Mononuclear cell (primary cell): ENCODE results near the gene ZNF385B. TPM values are rescaled to one million over a fixed set of nuclear protein-coding genes. Genes with fewer than 3 reads are reported as not detected.

Experiments used
- H3K27me3 ChIP-seq: 2 replicates; pipeline ENCODE4 v1.6.0; 2011; ENCODE audit warnings: low read length, control low read depth; ENCODE audit not compliant: insufficient read depth
- H3K4me1 ChIP-seq: 2 replicates; pipeline ENCODE4 v1.5.1; 2011; ENCODE audit warnings: mild to moderate bottlenecking, low read length, control low read depth; ENCODE audit not compliant: insufficient read depth
- H3K4me3 ChIP-seq: 2 replicates; pipeline ENCODE4 v1.5.1; 2011; ENCODE audit warnings: mild to moderate bottlenecking, low read length, moderate library complexity
- H3K9me3 ChIP-seq: 2 replicates; pipeline ENCODE4 v1.5.1; 2011; ENCODE audit warnings: low read depth, mild to moderate bottlenecking, control low read depth, low read length
- total RNA-seq: library from RNA; depleted of rRNA; stranded (reverse); fragments of >200 nt; gene quantifications from one replicate; pipeline ENCODE4 v1.2.3, GENCODE V29; 2012

ZNF385B gene
- total RNA-seq, 1 donor = not detected

DNA sequence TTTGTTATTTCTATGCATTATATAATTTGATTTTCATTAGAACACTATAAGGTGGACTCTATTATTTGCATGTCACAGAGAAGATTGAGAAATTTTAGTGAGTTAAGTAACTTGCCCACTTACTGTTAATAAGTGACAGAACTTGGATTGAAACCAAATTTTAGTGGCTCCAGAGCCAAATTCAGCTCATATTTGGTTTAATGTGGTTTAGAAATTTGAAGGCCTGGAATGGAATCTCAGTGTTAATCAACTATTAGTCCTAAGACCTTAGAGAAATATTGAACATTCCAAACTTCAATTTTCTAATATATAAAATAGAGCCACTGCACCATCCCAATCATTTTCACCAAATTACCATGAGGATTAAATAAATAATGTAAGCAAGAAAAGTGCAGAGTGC lies 281.6 kb downstream of the ZNF385B start:
- Histone ChIP-seq H3K9me3 (no peaks in the 10 kb centered on the region), H3K4me1 (no peaks in the 10 kb centered on the region), H3K4me3 (no peak overlapping the region), H3K27me3 (no peaks in the 10 kb centered on the region)

DNA sequence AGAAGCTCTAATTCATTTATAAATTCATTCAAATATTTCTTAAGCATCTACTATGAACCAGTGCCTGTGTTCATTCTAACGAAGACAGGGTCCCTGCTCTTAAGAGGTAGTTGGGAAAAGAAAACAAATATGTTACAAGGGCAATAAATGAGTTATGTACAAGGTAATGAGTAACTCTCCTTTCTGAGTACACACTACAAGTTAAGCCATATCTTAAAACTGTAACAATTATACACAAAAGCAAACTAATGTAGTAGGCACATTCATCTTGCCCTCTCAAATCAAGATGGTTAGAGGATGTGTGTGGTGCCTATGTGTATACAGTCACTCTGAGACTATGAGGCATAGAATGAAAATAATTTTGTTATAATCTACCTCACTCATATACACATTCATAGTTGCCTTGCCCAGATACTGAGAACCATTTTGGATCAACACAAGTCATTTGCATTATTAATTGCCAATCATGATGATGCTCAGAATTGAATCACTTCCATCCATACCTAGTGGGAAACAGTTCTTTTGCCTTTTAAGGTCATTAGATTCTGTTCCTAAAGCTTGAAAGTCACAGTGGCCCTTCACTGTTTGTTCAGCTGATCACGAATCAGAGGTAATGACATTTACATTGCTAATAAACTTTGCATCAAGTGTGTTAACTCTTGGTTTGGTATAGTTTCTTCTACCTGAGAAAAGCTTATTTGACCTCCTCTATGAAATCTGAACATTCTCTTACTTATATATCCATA lies 283.1 kb downstream of the ZNF385B start:
- Histone ChIP-seq H3K4me1 (no peaks in the 10 kb centered on the region), H3K9me3 (no peaks in the 10 kb centered on the region), H3K4me3 (no peak overlapping the region), H3K27me3 (no peaks in the 10 kb centered on the region)

DNA sequence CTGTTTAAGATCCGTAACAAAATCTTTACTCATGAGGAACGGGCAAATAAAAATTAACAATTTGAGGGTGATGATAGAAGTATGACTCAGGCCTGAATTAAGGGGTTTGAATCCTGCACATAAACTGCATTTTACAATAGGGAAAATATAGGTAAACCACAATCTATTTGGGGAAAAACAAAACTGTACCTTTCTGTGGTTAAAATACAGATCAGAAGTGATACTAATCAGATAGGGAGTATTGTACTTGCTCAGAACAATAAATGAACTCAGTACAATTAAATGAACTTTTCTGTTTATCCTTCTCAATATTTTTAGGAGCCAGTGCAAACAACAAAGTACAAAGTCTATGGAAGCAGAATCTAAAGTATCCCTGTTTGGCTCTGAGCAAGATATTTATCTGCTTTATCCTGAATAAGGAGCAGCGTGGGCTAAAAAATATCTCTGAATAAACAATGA lies 287.3 kb downstream of the ZNF385B start:
- no peaks in the 10 kb centered on the region for H3K27me3 ChIP-seq
- no peak overlapping the region for H3K4me3 ChIP-seq
- no peaks in the 10 kb centered on the region for H3K4me1 ChIP-seq
- no peaks in the 10 kb centered on the region for H3K9me3 ChIP-seq

DNA sequence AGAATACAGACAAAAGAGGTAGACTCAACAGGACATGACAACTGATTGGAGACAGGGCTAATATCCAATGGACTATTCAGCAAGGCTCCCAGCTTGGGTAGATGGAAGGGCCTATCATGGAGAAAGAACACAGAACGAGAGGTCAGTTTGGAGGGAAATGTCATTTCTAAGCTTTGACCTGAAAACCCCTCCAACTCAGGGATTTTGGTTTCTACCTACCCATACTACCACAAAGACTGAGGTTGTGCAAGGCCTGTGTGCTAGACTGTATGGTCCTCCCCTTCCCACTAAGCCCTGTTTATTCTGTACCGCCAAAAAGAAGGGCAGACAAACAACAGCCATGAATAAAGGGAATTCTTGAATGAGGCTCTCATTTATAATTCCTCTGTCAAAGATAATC lies 288.9 kb downstream of the ZNF385B start:
- Histone ChIP-seq H3K27me3 (no peaks in the 10 kb centered on the region), H3K9me3 (no peaks in the 10 kb centered on the region), H3K4me3 (no peak overlapping the region), H3K4me1 (no peaks in the 10 kb centered on the region)

DNA sequence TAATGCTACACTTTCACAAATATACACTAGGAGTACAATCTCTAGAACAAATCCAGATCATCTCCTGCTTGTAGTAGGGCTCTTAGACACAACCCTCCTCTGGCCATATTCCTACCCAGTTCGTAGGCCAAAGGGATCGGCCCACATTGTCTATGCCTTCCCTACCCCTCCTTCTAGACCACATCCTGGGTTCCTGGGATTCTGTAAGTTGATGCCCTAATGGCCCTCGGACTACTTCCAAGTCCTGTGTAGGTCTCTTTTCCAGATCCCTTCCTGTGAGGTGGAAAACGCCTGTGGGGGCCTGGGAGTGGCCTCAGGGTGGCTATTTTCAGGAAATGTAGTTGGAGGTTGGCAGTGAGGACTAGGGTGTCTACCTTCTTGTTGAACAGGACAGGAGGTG lies 289.7 kb downstream of the ZNF385B start:
- no peaks in the 10 kb centered on the region for H3K4me1 ChIP-seq
- H3K4me3 ChIP-seq = no peak overlapping the region
- H3K27me3 ChIP-seq = no peaks in the 10 kb centered on the region
- H3K9me3 ChIP-seq = no peaks in the 10 kb centered on the region

DNA sequence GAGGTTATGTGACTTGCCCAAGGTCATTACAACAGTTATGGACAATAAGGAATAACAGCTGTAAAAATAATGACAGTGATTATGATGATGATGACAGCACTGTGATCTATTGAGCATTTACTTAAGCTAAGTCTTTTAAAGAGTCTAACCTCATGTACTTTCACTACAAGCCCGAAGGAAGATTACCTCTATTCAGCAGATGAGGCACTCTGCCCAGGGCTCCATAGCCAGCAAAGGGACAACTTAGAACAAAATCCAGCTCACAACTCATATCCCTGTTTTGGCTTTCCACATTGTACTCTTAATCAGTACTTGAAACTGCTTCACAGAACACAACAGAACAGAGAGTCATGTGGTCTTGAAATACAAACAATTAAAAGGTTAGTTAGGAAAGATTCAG lies 290.2 kb downstream of the ZNF385B start:
- Histone ChIP-seq H3K9me3 (no peaks in the 10 kb centered on the region), H3K27me3 (no peaks in the 10 kb centered on the region), H3K4me1 (no peaks in the 10 kb centered on the region), H3K4me3 (no peak overlapping the region)

DNA sequence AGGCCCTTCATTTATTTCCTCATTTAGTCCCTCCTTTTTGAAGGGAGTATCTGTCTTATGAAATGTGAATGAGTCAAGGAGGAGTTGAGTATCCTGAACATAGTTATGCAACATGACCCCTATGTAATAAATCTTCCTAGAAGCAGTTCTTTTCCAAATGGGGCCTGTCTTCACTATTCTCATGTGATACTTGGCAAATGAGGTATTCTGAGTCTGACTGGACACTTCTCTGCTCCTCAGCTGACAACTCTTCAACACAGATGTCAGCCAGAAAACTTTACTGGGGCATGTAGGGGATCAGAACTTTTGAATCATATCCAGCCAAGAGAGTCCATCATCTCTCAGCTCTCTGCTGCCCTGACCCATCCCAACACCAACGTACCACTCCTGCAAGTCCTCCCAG lies 291.6 kb downstream of the ZNF385B start:
- Histone ChIP-seq H3K4me3 (no peak overlapping the region), H3K9me3 (no peaks in the 10 kb centered on the region), H3K4me1 (no peaks in the 10 kb centered on the region), H3K27me3 (no peaks in the 10 kb centered on the region)

DNA sequence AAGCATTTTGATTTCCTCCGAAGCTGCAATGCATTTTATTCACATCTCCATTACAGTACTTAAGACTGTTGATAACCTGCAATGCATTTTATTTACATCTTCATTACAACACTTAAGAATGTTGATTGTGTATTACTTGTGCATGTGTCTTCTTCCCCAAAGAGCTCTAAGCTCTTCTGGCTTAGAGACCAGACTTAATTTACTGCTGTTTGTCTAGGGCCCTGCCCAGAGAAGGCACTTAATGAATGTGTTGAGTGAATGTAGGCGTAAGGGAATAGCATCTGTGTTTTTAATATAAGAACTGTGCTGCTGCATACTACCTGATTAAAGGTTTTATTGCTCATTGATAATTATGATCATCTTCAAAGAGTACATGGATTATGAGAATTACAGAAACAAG lies 295.6 kb downstream of the ZNF385B start:
- H3K27me3 ChIP-seq = no peaks in the 10 kb centered on the region
- no peak overlapping the region for H3K4me3 ChIP-seq
- no peaks in the 10 kb centered on the region for H3K9me3 ChIP-seq
- no peaks in the 10 kb centered on the region for H3K4me1 ChIP-seq

DNA sequence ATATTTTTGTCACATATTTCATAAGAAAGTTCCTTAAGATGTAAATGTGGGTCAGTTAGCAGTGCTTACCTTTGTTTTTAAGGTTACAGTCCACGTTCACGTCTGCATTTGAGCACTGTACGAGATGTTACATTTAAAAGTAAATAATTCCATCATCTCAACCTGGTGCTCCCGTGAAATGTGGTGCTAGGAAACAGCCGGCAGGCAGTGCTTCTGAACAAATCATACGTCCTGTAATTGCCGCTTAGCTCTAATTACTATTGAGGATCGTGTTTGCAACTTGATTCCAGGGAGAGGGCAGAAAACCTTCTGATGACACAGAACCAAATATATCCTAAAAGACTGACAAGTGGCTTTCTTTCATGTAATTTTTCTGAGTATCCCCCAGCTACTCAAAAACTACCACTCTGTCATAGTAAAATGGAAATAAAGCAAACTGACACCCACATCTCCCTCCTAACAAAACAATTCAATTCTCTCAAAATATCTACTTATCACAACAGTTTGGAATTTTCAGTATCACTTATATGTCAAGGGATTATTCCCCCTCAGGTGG lies 299.0 kb downstream of the ZNF385B start:
- H3K27me3 ChIP-seq = no peaks in the 10 kb centered on the region
- no peak overlapping the region for H3K4me3 ChIP-seq
- H3K4me1 ChIP-seq = no peaks in the 10 kb centered on the region
- no peaks in the 10 kb centered on the region for H3K9me3 ChIP-seq

DNA sequence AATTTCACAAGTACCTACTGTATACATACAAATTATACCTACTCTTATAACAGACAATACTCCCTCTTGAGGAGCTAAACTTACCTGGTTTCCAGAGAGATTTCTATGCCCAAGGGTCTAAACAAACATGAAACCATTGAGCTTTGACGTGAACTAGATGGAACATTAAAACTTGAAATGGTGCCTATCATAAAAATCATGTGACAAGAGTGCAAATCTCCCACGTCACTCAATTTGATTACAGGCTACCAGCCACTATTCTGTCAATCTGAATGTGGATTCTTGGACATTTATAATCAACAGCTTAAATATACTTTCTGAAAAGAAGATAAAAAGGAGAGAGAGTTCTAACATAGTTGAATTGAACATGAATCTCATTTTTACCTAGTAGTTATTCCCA lies 299.7 kb downstream of the ZNF385B start:
- Histone ChIP-seq H3K9me3 (no peaks in the 10 kb centered on the region), H3K4me3 (no peak overlapping the region), H3K4me1 (no peaks in the 10 kb centered on the region), H3K27me3 (no peaks in the 10 kb centered on the region)

DNA sequence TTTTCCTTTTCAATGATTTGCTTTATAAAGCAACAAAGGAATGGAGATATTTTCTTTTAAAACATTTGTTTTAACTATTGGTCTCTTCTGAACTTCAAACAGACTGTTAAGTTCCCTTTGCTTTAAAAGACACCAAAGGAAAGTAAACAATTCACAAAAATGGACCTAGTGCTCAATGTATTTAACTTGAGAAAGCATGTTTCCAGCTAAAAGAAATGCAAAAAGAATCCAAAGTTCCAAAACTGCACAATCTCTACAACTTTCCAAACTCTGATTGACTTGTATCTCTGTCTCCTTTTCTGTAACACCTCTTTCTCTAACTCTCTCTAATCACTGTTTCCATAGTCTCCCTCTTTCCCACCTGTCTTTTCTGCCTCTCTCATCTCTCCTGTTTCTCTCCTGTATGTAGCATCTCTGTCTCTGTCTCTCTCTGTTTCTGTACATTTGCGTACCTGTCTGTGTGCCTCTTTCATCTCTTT lies 301.1 kb downstream of the ZNF385B start:
- H3K4me3 ChIP-seq = no peak overlapping the region
- H3K4me1 ChIP-seq = no peaks in the 10 kb centered on the region
- H3K27me3 ChIP-seq = no peaks in the 10 kb centered on the region
- no peaks in the 10 kb centered on the region for H3K9me3 ChIP-seq

DNA sequence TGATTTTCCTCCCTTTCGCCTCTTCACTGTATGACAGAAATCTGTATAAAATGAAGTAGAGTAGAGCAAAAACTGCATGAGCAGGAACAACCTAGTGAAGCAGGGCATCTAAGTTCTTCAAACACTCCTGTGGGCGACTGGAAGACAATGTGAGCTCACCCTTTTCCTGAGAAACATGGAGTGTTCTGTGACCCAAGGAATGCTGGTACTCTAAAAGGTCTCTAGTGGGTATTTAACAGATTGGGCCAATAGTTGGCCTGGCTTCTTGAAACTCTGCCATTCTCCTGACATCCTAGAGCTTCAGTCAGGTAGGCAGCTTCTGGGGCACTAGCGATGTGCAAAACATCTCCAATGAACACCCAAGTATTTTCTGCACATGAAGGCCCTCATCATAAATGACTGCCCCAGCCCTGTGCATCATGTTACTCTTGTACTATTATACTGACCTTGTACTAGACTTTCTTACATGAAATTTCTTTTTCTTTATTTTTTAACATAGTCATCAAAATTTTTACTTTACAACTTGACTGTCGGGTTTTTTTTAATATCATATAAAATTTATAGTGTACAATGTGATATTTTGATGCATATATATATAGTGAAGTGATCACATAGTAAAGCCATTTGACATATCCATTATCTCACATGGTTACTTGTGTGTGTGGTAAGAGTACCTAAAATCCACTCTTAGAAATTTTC lies 302.2 kb downstream of the ZNF385B start:
- Histone ChIP-seq H3K27me3 (no peaks in the 10 kb centered on the region), H3K4me1 (no peaks in the 10 kb centered on the region), H3K9me3 (no peaks in the 10 kb centered on the region), H3K4me3 (no peak overlapping the region)

DNA sequence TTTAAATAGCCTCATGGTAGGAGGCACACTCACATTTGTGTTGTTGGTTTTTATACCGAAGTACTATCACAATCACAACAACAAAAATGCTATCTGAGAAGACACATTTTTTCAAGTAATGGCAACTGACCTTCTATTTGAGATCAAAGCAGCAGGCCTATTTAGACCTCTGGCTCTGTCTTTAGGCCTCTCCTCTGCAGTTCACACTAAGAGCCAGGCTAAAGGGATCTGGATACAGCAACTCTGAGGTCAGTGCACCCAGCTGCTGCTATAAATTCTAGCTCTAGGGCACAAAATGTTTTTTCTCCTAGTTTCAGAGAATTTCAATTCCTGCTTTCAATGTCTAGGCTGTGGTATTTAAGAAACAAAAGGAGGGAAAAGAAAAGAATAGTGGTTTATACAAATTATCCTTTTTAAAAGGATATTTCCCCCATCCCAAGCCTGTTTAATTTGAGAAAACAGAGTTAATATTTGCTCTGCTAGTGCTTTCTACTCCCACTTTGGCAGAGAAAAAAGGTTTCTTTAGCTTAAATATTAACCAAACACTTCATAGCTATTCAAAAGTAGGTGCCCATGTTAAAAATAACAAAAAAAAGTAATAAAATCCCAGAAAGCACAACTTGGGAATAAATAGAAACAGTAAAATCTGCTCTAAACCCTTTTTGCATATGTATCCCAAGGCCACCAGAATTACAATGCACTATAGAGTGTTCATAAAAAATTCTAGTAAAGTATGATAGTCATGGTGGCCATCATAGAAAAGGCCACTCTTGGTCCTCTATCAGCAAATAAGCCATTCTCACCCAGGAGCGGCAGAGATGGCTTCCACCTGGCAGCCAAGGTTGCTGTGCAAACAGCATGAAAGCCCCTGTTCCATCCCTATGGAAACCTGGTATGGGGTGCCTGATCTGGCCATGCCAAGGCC lies 303.1 kb downstream of the ZNF385B start:
- H3K4me3 ChIP-seq = no peak overlapping the region
- H3K9me3 ChIP-seq = no peaks in the 10 kb centered on the region
- H3K27me3 ChIP-seq = no peaks in the 10 kb centered on the region
- no peaks in the 10 kb centered on the region for H3K4me1 ChIP-seq

DNA sequence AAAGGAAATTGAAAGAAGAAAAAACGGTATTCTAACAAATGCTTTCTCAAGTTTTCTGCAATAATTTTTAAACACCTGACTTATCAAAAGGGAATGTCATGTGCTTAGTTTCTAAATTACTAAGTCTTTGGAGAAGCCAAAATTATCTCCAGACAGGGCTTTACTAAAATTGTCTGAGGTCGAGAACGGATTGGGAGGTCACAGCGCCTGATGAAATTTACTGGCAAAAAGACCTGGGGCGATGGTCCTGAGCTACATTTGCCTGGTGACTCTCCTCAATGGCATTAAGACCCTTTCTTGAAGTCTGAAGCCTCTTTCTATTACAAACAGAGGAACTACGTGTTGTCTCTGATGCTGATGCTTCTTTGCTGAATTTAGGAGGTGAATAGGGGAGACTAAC lies 305.0 kb downstream of the ZNF385B start:
- no peak overlapping the region for H3K4me3 ChIP-seq
- no peaks in the 10 kb centered on the region for H3K4me1 ChIP-seq
- no peaks in the 10 kb centered on the region for H3K27me3 ChIP-seq
- H3K9me3 ChIP-seq = no peaks in the 10 kb centered on the region
